CMK (cell line): ENCODE results near the gene PDHB.
"Not testable (repeated sequence)": the region's sequence is repeated elsewhere in the genome, so short reads cannot be mapped to it uniquely, and the experiment has no call there.

Source experiments
- DNase-seq: peaks from one replicate; pipeline ENCODE4 v3.0.0-alpha.2; 2010; ENCODE audit warnings: low read depth

Gene PDHB

DNA sequence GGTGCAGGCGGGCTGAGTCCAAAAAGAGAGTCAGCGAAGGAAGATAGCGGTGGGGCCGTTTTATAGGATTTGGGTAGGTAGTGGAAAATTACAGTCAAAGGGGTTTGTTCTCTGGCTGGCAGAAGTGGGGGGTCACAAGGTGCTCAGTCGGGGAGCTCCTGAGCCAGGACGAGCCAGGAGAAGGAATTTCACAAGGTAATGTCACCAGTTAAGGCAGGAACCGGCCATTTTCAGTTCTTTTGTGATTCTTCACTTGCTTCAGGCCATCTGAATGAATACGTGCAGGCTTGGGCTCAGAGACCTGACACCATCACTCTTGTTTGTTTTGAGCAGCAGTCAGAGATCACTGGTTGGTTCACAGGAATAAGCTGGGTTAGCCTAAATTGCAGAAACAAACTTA lies 3.6 kb upstream of the PDHB start:
- DNase-seq = not testable (repeated sequence)

DNA sequence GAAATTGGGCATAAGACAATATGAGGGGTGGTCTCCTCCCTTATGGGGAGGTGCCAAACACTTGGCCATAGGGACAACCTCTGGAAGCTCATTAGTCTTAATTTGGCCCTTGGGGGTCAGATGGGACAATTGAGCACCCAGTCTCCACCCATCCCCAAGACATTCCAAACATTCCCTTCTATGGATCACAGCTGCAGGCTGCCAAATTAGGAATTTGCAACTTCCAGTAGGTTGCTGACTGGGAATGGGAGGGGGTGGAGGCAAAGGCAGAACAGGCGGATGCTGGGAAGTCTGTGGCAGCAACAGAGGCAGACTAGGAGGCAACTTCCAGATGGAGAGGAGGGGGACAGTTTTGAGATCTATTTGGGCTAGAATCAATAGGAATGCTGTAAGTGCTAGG lies 1.4 kb upstream of the PDHB start:
- DNase-seq = no peak

DNA sequence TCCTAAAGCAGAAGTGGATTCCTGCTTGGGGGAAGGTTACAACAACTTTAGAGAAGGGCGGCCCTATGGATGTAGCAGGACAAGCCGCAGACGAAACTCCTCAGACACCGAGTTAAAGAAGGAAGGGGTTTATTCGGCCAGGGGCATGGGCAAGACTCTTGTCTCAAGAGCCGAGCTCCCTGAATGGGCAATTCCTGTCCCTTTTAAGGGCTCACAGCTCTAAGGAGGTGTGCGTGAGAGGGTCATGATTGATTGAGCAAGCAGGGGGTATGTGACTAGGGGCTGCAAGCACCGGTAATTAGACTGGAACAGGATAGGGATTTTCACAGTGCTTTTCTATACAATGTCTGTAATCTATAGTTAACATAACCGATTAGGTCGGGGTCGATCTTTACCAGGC lies 879 bp upstream of the PDHB start:
- no peak for DNase-seq

DNA sequence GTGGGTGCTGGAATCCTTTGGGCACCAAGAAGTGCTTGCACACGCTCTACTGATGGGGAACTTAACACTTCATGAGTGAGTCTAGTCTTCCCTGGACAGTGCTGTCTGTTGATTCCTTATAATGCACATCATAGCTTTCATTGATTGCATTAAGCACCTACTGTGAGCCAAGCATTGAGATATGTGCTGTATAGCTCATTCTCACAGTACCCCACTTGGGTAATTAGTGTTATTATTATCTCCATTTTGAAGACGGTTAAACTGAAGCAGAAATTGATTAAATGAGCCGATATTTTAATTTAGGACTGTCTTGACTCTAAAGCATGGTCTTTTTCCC lies 504 bp upstream of the PDHB start:
- no peak for DNase-seq

DNA sequence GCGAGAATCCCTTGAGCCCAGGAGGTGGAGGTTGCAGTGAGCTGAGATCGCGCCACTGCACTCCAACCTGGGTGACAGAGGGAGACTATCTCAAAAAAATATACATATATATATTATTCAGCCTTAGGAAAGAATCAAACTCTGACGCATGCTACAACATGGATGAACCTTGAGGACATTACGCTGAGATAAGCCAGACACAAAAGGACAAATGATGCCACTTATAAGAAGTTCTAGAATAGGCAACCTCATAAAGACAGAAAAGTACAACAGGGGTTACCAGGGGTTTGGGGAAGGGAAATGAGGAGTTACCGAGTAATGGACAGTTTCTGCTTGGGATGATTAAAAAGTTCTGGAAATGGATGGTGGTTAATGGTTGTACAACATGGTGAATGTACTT lies 727 bp downstream of the PDHB start:
- no peak for DNase-seq

DNA sequence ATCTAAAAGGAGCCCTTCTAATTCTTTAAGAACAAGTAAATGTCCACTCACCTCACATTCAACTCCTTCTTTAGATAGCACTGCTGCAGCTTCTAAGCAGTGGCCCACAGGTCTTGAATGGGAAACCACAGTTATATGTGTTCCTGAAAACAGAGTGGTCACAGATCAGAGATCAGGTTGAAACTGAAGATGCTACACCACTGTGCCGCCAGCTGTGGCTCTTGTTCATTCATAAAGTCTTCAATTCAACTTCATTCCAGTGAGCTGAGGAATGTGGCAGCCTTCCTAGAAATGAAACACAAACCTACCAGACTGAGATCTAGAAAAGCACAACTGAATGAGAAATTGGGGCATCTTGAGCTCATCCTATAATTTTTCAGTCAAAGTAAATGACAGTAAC lies 4.0 kb downstream of the PDHB start:
- DNase-seq = no peak

DNA sequence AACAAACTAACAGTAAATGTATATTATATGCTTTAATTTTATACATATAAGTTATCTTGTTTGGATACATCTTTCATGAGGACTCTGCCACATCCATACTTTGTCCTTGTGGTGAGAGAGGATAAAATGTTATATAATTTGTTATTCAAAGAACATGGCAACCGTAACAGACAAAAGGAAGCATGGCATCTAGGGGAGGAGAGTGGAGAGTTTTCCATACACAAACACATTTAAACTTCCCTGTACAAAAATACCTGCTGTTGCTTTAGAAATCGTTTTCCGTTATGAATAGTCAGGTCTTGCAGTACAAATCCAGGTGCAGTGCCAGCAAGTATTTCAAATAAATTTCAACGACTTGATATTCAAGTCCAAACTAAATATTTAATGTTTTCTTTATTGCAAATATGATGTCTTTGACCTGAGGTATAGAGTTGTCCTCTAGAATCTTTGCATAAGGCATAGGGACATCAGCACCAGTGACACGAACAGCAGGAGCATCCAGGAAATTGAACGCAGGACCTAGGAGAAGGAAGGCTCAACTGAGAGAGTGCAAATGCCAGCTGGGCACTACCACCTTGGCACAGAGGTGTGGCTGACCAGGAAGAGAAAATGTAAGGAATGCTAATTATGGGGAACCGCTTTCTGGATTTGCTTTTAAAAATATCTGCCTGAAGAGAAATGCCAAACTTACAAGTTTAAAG lies 5.8 kb downstream of the PDHB start:
- no peak for DNase-seq

DNA sequence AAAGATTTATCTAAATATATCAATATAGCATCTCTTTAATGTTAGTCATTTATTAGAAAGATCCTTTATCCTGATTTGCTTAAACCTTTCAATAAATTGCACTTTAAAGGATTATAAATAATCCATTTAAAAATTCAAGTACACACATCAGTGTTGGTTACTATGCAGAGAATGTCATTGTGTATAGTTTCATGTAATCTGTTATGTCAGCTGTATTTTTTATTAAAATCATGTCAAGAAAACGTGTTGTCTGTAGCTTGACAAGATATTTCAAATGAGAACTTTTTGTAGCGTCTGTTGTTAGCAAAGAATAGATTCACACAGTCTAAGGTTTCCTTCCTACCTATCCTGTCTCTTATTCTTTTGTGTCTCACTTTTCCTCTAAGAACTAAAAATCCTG lies 7.8 kb downstream of the PDHB start:
- DNase-seq = no peak

DNA sequence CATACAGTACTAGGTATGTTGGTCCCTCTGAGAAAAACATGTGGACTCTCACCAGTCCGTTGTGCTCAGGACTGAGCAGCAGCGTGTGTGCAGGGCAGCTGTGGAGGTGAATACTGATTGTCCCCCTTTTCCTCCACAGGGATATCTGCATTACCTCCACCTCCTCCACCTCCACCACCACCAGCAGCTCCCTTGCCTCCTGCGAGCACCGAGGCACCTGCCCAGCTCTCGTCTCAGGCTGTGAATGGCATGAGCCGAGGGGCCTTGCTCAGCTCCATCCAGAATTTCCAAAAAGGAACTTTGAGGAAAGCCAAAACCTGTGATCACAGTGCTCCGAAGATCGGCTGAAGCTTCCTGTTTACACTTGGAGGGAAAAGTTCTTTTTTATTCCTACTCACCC lies 9.0 kb downstream of the PDHB start:
- DNase-seq = no peak

DNA sequence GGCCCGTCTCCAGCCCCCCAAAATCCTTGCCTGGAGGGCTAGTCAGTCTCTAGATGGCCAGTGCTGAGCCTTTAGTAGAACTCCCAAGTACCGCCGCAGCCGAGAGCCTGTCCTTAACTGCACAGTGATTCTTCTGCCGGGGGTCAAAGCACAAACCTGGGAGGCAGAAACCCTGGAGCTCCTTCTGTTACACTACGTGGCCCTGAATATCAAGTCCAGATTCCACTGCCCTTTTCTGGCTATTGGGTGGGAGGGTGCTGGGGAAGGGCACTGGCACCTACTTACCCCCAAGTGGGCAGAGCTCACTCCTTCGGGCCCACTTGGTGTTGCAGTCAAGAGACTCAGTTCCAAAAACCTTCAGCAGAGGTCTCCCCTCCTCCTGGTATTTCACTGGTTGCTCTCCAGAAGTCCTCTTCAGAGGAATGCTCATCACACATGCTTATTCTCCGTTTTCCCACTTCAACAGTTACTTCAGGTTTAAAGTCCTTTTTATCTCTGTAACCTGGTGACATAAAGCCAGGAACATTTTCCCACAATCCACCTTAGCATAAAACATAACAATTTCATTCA lies 10.8 kb downstream of the PDHB start:
- DNase-seq = no peak

DNA sequence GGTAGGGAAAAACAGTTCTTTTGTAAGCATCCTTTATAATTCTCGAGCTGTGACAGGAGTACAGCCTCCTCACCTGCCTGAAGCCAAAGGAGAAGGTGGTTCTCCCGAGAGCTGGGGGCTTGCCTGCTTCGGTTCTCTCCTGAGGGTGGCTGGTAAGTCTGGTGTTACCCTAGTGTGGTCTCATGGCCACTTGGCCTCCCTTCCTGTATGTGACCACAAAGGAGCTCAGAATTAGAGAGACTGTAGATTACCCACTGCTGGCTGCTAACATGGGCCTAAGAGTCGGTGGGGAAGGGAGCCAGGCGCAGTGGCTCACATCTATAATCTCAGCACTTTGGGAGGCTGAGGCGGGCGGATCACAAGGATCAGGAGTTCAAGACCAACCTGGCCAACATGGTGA lies 12.6 kb downstream of the PDHB start:
- DNase-seq = no peak

DNA sequence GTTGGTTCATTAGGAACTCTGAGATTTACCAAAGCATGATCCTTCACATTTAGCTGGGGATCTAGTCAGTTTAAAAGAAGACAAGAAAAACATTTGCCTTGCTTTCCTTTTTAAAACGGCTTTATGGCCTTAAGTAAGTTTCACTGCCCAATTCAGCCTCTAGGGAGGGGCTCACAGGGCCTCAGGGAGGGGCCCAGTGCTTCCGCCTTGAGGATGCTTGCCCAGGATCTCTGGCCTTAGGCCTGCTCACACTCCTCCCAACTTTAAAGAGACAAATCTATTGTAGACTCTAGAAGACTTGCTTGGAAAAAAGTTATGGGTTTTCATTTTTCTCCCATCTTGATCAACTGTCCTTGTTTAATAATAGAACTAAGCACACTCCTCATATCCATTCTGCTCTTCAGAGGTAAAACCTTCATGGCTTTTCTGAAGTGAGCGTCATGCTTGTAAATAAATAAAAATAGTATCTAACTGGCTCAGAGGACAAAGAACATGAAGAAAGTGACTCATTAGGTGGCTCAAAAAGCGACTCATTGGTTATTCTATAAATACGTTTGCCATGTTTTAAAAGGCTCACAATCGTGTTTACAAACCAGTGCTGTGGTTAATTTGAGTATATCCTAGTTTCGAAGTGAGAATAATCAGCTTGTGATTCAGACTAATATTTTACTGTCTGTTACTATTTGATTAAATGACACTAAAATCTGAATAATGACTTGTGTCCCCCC lies 13.7 kb downstream of the PDHB start:
- no peak for DNase-seq

DNA sequence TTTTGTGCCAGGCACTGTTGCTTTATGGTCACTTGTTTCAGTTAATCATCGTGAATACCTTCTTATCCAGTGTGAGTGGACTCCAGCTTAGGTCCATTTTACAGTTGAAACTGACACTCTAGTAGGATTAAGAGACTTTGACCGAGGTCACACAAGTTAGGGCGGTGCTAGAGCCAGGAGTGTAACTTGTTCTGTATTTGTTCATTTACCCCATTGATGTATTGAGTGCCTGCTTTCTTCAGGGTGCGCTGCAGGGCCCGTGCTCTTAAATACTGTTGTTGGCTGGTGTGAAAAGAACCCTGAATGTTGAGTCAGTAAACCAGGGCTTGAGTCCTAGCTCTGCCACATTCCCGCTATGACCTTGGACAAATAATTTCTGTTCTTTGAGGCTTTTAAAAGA lies 15.4 kb downstream of the PDHB start:
- DNase-seq = no peak

DNA sequence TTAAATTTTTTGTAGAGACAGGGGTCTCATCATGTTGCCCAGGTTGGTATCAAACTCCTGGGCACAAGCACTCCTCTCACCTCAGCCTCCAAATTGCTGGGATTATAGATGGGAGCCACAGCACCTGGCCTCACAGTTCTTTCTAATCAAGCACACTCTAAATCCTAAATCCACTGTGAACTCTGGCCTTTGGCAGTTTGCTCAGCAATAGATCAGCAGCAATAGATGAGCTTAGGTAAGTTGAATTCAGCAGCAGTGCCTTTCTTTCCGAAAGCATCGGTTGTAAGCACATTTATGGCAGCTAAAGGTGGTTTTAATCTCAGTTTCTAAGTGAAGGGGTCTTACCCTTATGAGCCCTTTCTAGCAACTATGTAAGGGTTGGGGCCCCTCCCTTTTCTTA lies 16.6 kb downstream of the PDHB start:
- DNase-seq = no peak

DNA sequence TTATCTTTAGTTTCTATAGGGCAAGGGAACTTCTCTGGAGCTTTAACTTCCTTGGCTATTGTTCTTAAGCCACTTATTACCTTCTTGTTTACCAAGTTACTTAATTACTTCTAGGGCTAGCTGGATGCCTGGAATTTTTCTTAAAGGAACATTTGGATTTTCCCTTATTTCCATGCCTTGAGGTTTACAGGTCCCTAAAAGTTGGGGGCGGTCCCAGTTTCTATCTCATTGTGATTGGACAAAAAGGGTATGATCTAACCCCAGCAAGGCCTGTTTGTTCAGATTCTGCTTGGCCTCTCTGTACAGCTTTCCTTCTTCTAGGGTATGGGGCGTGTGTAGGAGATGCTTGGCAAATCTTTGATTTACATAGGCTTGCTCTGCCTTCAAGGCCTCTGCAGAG lies 17.4 kb downstream of the PDHB start:
- no peak for DNase-seq

DNA sequence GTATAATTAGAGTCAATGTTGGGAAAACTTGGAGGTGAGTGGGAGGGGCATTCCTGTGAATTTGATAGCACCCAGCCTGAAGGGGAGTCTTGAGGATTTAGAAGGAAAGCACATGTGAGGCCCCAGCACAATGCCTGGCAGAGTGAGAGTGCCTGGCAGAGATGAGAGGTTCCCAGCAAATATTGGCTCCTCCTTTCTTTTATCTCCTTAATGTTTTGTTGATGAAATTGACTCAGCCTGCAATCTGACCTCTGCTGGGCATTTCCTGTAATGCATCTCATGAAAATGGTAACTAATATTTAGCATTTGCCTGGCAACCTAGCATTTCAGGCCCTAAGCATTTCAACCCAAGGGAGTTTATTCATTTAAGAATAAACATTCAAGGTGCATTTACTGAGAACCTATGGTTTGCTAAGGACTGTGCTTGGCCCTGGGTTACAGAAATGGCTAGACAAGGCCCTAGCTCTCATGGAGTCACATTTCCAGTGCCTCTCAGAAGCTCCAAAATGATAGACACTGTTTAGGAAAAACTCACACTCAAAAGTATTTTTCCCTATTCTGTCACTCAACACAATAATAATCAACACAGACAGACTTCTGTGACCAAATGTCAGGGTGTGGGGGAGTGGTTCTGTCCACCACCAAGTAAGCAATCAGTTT lies 19.0 kb downstream of the PDHB start:
- no peak for DNase-seq

DNA sequence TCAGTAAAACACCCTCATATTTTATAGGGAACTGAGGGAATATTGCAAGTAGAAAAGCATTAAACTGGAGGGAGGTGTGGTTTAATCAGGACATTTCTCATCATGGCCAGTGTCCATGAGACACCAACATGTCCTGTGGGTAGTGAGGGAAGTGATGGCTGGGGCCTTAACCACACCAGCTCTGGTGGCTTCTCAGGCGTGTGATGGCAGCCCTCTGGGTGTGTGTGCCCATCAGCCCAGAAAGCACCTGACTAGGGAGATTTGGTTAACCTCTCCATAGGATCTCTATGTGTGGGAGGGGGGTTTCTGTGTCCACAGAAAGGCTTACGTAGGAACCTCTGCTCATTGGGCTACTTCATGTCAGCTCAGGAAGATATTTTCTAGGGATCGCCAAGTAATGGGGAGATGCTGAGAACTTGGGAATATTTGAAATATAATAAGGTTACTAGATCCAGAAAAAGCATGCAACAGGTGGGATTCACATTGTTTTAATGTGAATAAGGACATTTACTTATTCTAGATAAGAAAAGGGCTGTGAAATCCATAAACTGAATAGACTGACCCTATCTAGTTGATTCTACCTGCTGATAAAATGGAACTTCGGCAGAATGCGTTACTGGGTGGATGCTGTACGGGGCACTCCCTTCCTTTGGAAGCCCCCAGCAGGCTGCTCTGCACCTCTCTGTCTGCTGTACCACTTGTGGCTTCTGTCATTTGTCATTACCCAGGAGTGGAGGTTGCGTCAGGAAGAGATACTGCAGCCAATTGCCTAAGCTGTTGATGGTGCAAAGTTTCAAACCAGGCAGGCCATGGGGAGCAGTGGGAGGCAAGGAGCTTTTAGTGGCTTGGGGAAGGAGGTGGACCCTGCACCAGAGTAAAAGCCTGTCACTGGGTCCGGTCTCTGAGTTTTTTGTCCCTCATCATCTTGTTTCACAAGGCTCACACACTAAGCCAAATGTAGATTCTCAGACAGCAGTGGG lies 21.5 kb downstream of the PDHB start:
- no peak for DNase-seq

DNA sequence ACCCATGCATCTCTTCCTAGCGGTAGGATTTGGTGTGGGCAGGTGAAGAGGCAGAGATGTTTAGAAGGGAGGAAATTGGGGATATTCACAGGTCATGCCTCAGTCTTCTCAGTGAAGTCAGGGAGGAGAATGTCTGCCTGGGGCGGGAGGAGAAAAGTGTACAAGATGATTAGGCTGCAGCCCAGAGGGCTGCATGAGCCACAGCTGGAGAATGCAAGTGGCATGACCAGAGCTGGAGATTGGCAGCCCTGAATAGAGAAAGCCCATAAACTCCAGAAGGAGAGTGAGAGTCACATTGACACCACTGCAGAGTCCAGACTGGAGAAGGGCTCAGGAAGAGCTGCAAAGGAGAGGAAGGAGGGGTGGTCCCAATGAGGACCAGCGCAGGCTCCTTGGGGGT lies 22.6 kb downstream of the PDHB start:
- no peak for DNase-seq

DNA sequence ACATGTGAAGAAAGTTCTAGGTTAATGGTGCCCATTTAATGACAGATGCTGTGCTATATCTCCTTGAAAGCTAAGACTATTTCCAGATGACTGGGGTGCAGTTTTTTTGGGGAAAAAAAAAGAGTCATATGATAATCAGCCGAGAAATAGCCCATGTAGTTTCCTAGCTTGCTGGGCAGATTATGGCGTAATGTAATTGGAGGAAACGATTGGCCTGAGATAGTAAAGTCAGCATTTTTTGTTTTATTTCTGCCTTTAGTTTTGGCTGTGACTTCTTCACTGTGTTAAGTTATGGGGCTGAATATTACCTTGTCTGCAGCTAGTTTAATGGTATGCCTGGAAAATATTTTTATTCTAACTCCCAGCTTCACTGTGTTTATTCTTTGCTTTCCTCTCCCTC lies 24.0 kb downstream of the PDHB start:
- DNase-seq = no peak

DNA sequence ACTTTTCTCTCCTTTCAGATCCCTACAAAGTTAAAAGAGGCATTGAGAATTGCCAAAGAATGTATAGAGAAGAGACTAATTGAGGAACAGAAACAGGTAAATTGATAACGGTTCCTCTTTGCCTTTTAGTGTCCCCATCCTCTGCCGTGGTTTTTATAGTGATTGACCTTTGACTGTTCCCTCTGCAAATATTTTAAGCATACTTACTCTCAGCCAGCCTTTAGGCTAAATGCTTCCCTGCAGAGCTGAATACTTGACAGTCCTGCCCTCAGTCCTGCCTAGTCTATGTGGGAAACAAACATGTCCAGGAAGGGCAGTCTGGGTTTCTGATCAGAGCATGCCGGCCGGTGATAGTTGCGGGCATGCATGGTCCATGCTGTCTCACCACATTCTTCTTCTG lies 24.7 kb downstream of the PDHB start:
- DNase-seq = no peak

DNA sequence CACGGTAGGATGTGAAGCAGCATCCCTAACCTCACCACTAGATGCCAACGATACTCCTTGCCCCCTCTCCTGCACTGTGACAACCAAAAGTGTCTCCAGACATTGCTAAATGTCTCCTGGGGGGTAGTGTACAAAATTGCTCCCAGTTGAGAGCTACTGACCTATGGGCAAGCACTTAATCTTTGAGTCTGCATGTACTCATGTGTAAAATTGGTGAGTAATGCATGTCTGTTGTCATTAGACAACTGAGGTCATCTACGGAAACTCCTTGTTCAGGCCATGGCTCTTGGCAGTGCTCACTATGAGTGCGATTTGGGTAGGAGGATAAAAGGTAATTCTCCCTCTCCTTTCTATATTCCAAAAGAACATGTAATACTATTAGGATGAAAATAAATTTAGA lies 29.2 kb downstream of the PDHB start:
- DNase-seq = no peak

DNA sequence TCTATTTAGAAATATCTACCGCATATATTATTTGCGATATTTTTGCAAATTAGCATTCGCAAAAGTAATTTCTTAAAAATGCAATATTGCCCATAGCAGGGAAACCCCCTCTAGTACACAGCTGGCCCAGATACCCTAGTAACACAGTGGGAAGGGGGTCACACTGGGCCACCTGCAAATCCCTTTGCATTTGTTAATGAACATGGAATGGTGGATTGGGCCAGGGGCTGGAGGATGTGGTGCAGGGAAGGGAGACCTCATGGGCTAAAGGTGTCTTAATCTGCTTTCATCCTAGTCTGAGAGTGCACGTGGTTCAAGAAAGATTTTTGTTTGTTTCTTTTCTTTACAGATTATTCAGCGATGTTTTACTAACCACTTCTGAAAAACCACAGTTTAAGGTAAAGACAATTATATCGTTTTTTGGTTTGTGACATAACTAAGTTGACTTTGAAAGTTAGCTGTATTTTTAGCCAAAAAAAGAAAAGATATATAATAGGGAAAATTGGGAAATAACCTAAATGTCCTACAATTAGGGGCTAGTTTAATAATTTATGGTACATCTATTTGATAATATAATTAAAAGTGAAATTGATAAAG lies 30.0 kb downstream of the PDHB start:
- DNase-seq = no peak
